HCT116 (cell line): Measurements from ENCODE around the gene ATXN1.

Experiments used
- CEBPB ChIP-seq: IDR thresholded peaks from 2 replicates; pipeline ENCODE4 v1.6.1; 2012; ENCODE audit warnings: low read depth
- EZH2 ChIP-seq: fragments of 200-600 bp; sonication (generic); IDR thresholded peaks from 2 replicates; pipeline ENCODE4 v1.6.1; 2017; ENCODE audit warnings: antibody characterized with exemption, mixed run types
- EZH2phosphoT487 ChIP-seq: fragments of 200-600 bp; IDR thresholded peaks from 2 replicates; pipeline ENCODE4 v1.6.1; 2018; ENCODE audit warnings: antibody characterized with exemption, borderline replicate concordance
- JUND ChIP-seq: IDR thresholded peaks from 2 replicates; pipeline ENCODE4 v1.6.1; 2012
- POLR2A ChIP-seq: IDR thresholded peaks from 2 replicates; pipeline ENCODE4 v1.7.0; 2011; ENCODE audit warnings: borderline replicate concordance; ENCODE audit not compliant: insufficient read depth, insufficient read length; ENCODE audit errors: extremely low read depth
- POLR2AphosphoS5 ChIP-seq: IDR thresholded peaks from 2 replicates; pipeline ENCODE4 v1.6.1; 2011; ENCODE audit warnings: mild to moderate bottlenecking, low read depth, low read length, moderate library complexity
- SIN3A ChIP-seq: IDR thresholded peaks from 2 replicates; pipeline ENCODE4 v1.6.1; 2012; ENCODE audit warnings: low read depth
- SP1 ChIP-seq: IDR thresholded peaks from 2 replicates; pipeline ENCODE4 v1.6.1; 2012; ENCODE audit warnings: low read depth
- SRF ChIP-seq: IDR thresholded peaks from 2 replicates; pipeline ENCODE4 v1.6.1; 2012; ENCODE audit warnings: low read depth
- YY1 ChIP-seq: IDR thresholded peaks from 2 replicates; pipeline ENCODE4 v1.6.1; 2011; ENCODE audit warnings: low read length, low read depth, moderate library complexity, mild to moderate bottlenecking; ENCODE audit not compliant: insufficient replicate concordance; ENCODE audit errors: extremely low read depth
- TF ChIP-seq, protein P1 (sequence below), 3 experiments: fragments of 200-600 bp in 1 of 3; sonication (generic) in 1 of 3; IDR thresholded peaks in 2 of 3; conservative IDR thresholded peaks in 1 of 3; 2 replicates each; pipeline ENCODE4 v1.5.1; 2012 to 2017; ENCODE audit warnings: low read depth in 2 of 3, low read length in 2 of 3, antibody characterized with exemption in 1 of 3, borderline replicate concordance in 1 of 3, control low read depth in 1 of 3, mild to moderate bottlenecking in 1 of 3, mixed read lengths in 1 of 3, mixed run types in 1 of 3, moderate library complexity in 1 of 3; ENCODE audit not compliant: insufficient read depth in 1 of 3
- TF ChIP-seq, protein P2 (sequence below): IDR thresholded peaks from 2 replicates; pipeline ENCODE4 v1.6.1; 2012
- TF ChIP-seq, protein P3 (sequence below): IDR thresholded peaks from 2 replicates; pipeline ENCODE4 v1.6.1; 2012
- TF ChIP-seq, protein P4 (sequence below): IDR thresholded peaks from 2 replicates; pipeline ENCODE4 v1.6.1; 2011; ENCODE audit warnings: mild to moderate bottlenecking, low read length, moderate library complexity; ENCODE audit not compliant: insufficient replicate concordance; ENCODE audit errors: extremely low read depth

DNA sequence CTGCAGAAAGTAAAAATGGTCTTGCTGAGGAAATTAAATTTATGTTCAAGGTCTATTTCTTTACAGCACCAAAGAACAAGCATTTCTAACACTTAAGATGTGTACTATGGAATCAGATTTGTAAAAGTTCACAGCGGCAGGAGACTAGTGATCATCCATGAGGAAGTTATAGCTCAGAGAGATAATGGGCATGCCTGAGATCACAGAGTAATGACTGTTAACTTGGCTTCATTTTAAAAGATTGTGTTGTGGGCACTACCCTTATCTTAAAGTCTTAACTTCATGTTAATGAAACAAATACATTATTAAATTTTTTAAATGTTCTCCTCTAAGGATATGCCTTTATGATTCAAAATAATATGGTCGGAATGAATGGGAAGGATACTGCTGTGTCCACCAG, 354.3 kb downstream of the ATXN1 start:
- TF ChIP-seq JUND (no peak), EZH2 (no peak), SRF (no peak), YY1 (no peak), SIN3A (no peak), SP1 (no peak), POLR2A (no peak), CEBPB (no peak), POLR2AphosphoS5 (no peak), EZH2phosphoT487 (no peak)
- TF ChIP-seq, protein P1, sequence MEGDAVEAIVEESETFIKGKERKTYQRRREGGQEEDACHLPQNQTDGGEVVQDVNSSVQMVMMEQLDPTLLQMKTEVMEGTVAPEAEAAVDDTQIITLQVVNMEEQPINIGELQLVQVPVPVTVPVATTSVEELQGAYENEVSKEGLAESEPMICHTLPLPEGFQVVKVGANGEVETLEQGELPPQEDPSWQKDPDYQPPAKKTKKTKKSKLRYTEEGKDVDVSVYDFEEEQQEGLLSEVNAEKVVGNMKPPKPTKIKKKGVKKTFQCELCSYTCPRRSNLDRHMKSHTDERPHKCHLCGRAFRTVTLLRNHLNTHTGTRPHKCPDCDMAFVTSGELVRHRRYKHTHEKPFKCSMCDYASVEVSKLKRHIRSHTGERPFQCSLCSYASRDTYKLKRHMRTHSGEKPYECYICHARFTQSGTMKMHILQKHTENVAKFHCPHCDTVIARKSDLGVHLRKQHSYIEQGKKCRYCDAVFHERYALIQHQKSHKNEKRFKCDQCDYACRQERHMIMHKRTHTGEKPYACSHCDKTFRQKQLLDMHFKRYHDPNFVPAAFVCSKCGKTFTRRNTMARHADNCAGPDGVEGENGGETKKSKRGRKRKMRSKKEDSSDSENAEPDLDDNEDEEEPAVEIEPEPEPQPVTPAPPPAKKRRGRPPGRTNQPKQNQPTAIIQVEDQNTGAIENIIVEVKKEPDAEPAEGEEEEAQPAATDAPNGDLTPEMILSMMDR (IDR thresholded peaks at IDR 0.05 in 2 of 3, conservative IDR thresholded peaks at IDR 0.05 in 1 of 3; ENCODE audit: borderline replicate concordance in 1 of 3, insufficient read depth in 1 of 3, low read depth in 2 of 3, low read length in 2 of 3): no peak
- TF ChIP-seq, protein P2, sequence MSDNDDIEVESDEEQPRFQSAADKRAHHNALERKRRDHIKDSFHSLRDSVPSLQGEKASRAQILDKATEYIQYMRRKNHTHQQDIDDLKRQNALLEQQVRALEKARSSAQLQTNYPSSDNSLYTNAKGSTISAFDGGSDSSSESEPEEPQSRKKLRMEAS: no peak
- TF ChIP-seq, protein P3, sequence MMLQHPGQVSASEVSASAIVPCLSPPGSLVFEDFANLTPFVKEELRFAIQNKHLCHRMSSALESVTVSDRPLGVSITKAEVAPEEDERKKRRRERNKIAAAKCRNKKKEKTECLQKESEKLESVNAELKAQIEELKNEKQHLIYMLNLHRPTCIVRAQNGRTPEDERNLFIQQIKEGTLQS: no peak
- TF ChIP-seq, protein P4, sequence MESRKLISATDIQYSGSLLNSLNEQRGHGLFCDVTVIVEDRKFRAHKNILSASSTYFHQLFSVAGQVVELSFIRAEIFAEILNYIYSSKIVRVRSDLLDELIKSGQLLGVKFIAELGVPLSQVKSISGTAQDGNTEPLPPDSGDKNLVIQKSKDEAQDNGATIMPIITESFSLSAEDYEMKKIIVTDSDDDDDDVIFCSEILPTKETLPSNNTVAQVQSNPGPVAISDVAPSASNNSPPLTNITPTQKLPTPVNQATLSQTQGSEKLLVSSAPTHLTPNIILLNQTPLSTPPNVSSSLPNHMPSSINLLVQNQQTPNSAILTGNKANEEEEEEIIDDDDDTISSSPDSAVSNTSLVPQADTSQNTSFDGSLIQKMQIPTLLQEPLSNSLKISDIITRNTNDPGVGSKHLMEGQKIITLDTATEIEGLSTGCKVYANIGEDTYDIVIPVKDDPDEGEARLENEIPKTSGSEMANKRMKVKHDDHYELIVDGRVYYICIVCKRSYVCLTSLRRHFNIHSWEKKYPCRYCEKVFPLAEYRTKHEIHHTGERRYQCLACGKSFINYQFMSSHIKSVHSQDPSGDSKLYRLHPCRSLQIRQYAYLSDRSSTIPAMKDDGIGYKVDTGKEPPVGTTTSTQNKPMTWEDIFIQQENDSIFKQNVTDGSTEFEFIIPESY: no peak
